ENCODE results near the gene ULK3. TPM values are rescaled to one million over a fixed set of nuclear protein-coding genes. Genes with fewer than 3 reads are reported as not detected.

ULK3 gene
- total RNA-seq, 1 experiment from 2014 or later, result 58.3 TPM

- no TSS peak for BruUV-seq (replicated peaks)
- no peak overlapping the region for H3K4me3 ChIP-seq (ENCODE audit: low read depth, low read length, poor library complexity, severe bottlenecking)
- no peaks in the 10 kb centered on the region for H3K36me3 ChIP-seq (ENCODE audit: insufficient read depth, low read length, poor library complexity, severe bottlenecking)
- H3K27ac ChIP-seq (ENCODE audit: low read depth, low read length, poor library complexity, severe bottlenecking), result no peak overlapping the region
- no peaks in the 10 kb centered on the region for H3K9me3 ChIP-seq (ENCODE audit: low read depth, low read length, poor library complexity, severe bottlenecking)
- H3K27me3 ChIP-seq (replicated peaks; ENCODE audit: insufficient read depth, low read depth, low read length, poor library complexity), result no peaks in the 10 kb centered on the region
- no peak for DNase-seq (ENCODE audit: low spot score)
- intact Hi-C loops (cut with micrococcal nuclease; ENCODE audit: unreplicated experiment), result no loop called here
- TF ChIP-seq EZH2 (IDR thresholded peaks at IDR 0.05; ENCODE audit: borderline replicate concordance, low read depth, low read length, poor library complexity, severe bottlenecking) (no peak), CTCF (conservative IDR thresholded peaks at IDR 0.05; ENCODE audit: low read depth, low read length) (peak; percentile 35; the same call in 1 of the 2 replicates)
- POLR2A ChIA-PET (ENCODE audit: low non-redundant PET), result no interaction called here
- CTCF ChIA-PET, result no interaction called here
- no peaks in the 10 kb centered on the region for H3K4me1 ChIP-seq (ENCODE audit: insufficient read depth, low read length, poor library complexity, severe bottlenecking)
Observed at GRCh38 chr15:74808840-74809229, 34.1 kb downstream of the ULK3 start.

DNA sequence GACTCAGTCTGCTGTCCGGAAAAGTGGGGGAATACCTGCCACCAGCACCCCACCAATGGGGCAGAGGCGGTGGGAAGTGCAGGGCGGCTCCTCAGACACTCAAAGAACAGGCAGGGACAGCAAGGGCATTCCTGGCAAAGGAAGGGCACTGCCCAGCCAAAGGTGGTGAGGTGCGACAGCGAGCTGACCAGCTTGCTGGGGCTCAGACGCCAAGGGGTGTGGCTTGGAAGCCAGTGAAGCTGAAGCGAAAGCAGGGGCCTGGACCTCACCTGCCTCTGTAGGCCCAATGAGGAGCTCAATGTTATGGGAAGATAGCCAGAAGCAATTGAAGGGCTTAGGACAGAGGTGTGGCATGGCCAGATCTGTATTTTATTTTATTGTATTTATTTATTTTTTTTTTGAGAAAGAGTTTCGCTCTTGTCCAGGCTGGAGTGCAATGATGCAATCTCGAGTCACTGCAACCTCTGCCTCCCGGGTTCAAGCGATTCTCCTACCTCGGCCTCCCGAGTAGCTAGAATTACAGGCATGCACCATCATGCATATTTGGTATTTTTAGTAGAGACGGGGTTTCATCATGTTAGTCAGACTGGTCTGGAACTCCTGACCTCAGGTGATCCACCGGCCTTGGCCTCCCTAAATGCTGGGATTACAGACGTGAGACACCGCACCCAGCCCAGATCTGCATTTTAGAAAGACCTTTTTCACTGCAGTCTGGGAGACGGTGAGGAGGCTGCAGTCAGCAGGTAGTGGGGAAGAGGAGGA is 34.7 kb downstream of the ULK3 start:
- Histone ChIP-seq H3K4me1 (ENCODE audit: insufficient read depth, low read length, poor library complexity, severe bottlenecking) (no peaks in the 10 kb centered on the region), H3K27me3 (replicated peaks; ENCODE audit: insufficient read depth, low read depth, low read length, poor library complexity) (no peaks in the 10 kb centered on the region), H3K4me3 (ENCODE audit: low read depth, low read length, poor library complexity, severe bottlenecking) (no peak overlapping the region), H3K9me3 (ENCODE audit: low read depth, low read length, poor library complexity, severe bottlenecking) (no peaks in the 10 kb centered on the region), H3K27ac (ENCODE audit: low read depth, low read length, poor library complexity, severe bottlenecking) (no peak overlapping the region), H3K36me3 (ENCODE audit: insufficient read depth, low read length, poor library complexity, severe bottlenecking) (peaks cover 2% of the 10 kb centered on the region)
- intact Hi-C loops (cut with micrococcal nuclease; ENCODE audit: unreplicated experiment), result no loop called here
- POLR2A ChIA-PET (ENCODE audit: low non-redundant PET), result no interaction called here
- DNase-seq (ENCODE audit: low spot score), result no peak
- no TSS peak for BruUV-seq (replicated peaks)
- TF ChIP-seq CTCF (conservative IDR thresholded peaks at IDR 0.05; ENCODE audit: low read depth, low read length) (no peak), EZH2 (IDR thresholded peaks at IDR 0.05; ENCODE audit: borderline replicate concordance, low read depth, low read length, poor library complexity, severe bottlenecking) (no peak)
- CTCF ChIA-PET, result no interaction called here

DNA sequence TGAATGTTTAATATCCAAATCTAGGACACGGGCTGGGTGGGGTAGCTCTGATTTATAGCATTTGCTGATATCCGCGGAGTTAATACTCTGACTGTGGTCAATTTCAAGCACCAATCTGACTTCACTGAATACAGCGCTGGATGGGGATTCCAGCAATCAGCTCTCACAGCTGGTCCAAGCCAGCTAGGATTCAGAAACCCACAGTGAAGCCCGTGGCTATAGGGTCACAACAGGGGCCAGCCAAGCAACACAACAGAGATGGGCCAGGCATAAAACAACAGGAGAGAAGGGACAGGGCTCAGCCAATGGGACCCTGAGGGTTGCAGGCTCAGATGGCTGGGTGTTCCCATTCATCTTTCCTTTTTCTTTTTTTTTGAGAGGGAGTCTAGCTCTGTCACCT is 35.7 kb downstream of the ULK3 start:
- intact Hi-C loops (cut with micrococcal nuclease; ENCODE audit: unreplicated experiment), result no loop called here
- H3K4me1 ChIP-seq (ENCODE audit: insufficient read depth, low read length, poor library complexity, severe bottlenecking), result no peaks in the 10 kb centered on the region
- H3K27me3 ChIP-seq (replicated peaks; ENCODE audit: insufficient read depth, low read depth, low read length, poor library complexity), result no peaks in the 10 kb centered on the region
- no peak overlapping the region for H3K4me3 ChIP-seq (ENCODE audit: low read depth, low read length, poor library complexity, severe bottlenecking)
- H3K9me3 ChIP-seq (ENCODE audit: low read depth, low read length, poor library complexity, severe bottlenecking), result no peaks in the 10 kb centered on the region
- DNase-seq (ENCODE audit: low spot score), result no peak
- BruUV-seq (replicated peaks), result no TSS peak
- ChIA-PET CTCF (no interaction called here), POLR2A (ENCODE audit: low non-redundant PET) (no interaction called here)
- H3K27ac ChIP-seq (ENCODE audit: low read depth, low read length, poor library complexity, severe bottlenecking), result no peak overlapping the region
- TF ChIP-seq CTCF (conservative IDR thresholded peaks at IDR 0.05; ENCODE audit: low read depth, low read length) (no peak), EZH2 (IDR thresholded peaks at IDR 0.05; ENCODE audit: borderline replicate concordance, low read depth, low read length, poor library complexity, severe bottlenecking) (no peak)
- H3K36me3 ChIP-seq (ENCODE audit: insufficient read depth, low read length, poor library complexity, severe bottlenecking), result peaks cover 11% of the 10 kb centered on the region

Measured in A673 (cell line).